Adrenal gland (tissue), 5 donors: ENCODE measurements around the gene STK32C.

Experiments
- CTCF ChIP-seq, 6 experiments: fragments of 450-650 bp in 4 of 6; fragments of 200-600 bp in 2 of 6; sonication (generic) in 1 of 6; IDR thresholded peaks; 1 replicate in 5 of 6; 2 replicates in 1 of 6; pipeline versions ENCODE4 v1.5.1 to v1.8.0; 2016 to 2021; ENCODE audit warnings: antibody characterized with exemption in 6 of 6, mild to moderate bottlenecking in 2 of 6, moderate library complexity in 1 of 6
- POLR2A ChIP-seq, 2 donors: fragments of 450-650 bp; IDR thresholded peaks; one replicate each; pipeline ENCODE4 v1.6.1; 2017; ENCODE audit warnings: antibody characterized with exemption in 2 of 2, mild to moderate bottlenecking in 2 of 2, moderate library complexity in 1 of 2
- donor health status: DM: no; HTN: no; CAD: no.

GRCh38 chr10:132273966-132274365, 33.8 kb downstream of the STK32C start:
- no peak for TF ChIP-seq POLR2A (IDR thresholded peaks at IDR 0.05)
- TF ChIP-seq CTCF (IDR thresholded peaks at IDR 0.05), result no peak
